KBM-7 (cell line): ENCODE results near the gene IRF8.
A peak's percentile ranks its signal among the peaks of the same experiment; 100 is the strongest.
"Not testable (repeated sequence)": the region's sequence is repeated elsewhere in the genome, so short reads cannot be mapped to it uniquely, and the experiment has no call there.

Experiments
- DNase-seq: peaks from one replicate; pipeline ENCODE4 v3.0.0-alpha.2; 2015
- in situ Hi-C: fragments of 300-500 bp; cut with MboI; formaldehyde crosslinking; loops from 2 replicates; pipeline ENCODE4 v1.14.3; 2020; ENCODE audit warnings: low sequenced_read_pairs, low pct_unique_long_range_greater_than_20kb, mixed read lengths

IRF8 gene

GRCh38 chr16:85885537-85885936 is 13.4 kb upstream of the IRF8 start:
- DNase-seq, result no peak

GRCh38 chr16:85888405-85889331 is 10.3 kb upstream of the IRF8 start:
- peak; percentile 63 for DNase-seq
- in situ Hi-C loops, result no loop called here

More at GRCh38 chr16:85885537-85885936, 13.4 kb upstream of the IRF8 start:
- in situ Hi-C loops, result no loop called here

- no peak for DNase-seq
- in situ Hi-C loops, result no loop called here
Observed at GRCh38 chr16:85891033-85891775, 7.8 kb upstream of the IRF8 start.

GRCh38 chr16:85891776-85892166 is 7.2 kb upstream of the IRF8 start:
- in situ Hi-C loops, result no loop called here
- no peak for DNase-seq

- in situ Hi-C loops, result no loop called here
- DNase-seq, result no peak
Observed at GRCh38 chr16:85892760-85893159, 6.2 kb upstream of the IRF8 start.

- in situ Hi-C loops, result no loop called here
Observed at GRCh38 chr16:85894266-85894665, 4.7 kb upstream of the IRF8 start.

GRCh38 chr16:85897382-85897781 is 1.6 kb upstream of the IRF8 start:
- DNase-seq, result peak; percentile 19
- in situ Hi-C loops, result no loop called here

More at GRCh38 chr16:85894266-85894665, 4.7 kb upstream of the IRF8 start:
- no peak for DNase-seq

- in situ Hi-C loops, result no loop called here
- DNase-seq, result no peak
Observed at GRCh38 chr16:85899444-85899843, 482 bp downstream of the IRF8 start.

- no peak for DNase-seq
- in situ Hi-C loops, result no loop called here
Observed at GRCh38 chr16:85900027-85900792, 1.2 kb downstream of the IRF8 start.

GRCh38 chr16:85901110-85901509 is 2.1 kb downstream of the IRF8 start:
- in situ Hi-C loops, result no loop called here
- no peak for DNase-seq

- in situ Hi-C loops, result no loop called here
Observed at GRCh38 chr16:85901773-85902365, 2.9 kb downstream of the IRF8 start.

GRCh38 chr16:85902366-85903155 is 3.6 kb downstream of the IRF8 start:
- in situ Hi-C loops, result no loop called here

More at GRCh38 chr16:85901773-85902365, 2.9 kb downstream of the IRF8 start:
- DNase-seq, result no peak

GRCh38 chr16:85903559-85903958 is 4.6 kb downstream of the IRF8 start:
- in situ Hi-C loops, result no loop called here

More at GRCh38 chr16:85902366-85903155, 3.6 kb downstream of the IRF8 start:
- DNase-seq, result no peak

GRCh38 chr16:85905110-85906095 is 6.4 kb downstream of the IRF8 start:
- in situ Hi-C loops, result no loop called here
- no peak for DNase-seq

More at GRCh38 chr16:85903559-85903958, 4.6 kb downstream of the IRF8 start:
- DNase-seq, result no peak

- in situ Hi-C loops, result no loop called here
- DNase-seq, result no peak
Observed at GRCh38 chr16:85906349-85906748, 7.4 kb downstream of the IRF8 start.

GRCh38 chr16:85907231-85907630 is 8.3 kb downstream of the IRF8 start:
- in situ Hi-C loops, DNase-seq: not testable (repeated sequence)

- in situ Hi-C loops, result no loop called here
- DNase-seq, result peak; percentile 16
Observed at GRCh38 chr16:85908444-85908843, 9.5 kb downstream of the IRF8 start.
